Peyer's patch (tissue), 4 donors: Measurements from ENCODE around the gene LTBP4. TPM values are rescaled to one million over a fixed set of nuclear protein-coding genes. Genes with fewer than 3 reads are reported as not detected.

Experiments used
- DNase-seq, 3 donors: peaks; one replicate each; pipeline ENCODE4 v3.0.0-alpha.2; 2017 to 2019
- H3K27ac ChIP-seq, 4 donors: fragments of 200-600 bp; sonication (generic); one replicate each; pipeline ENCODE4 v1.5.1; 2016 to 2019
- H3K27me3 ChIP-seq, 2 donors: fragments of 200-600 bp; sonication (generic); one replicate each; pipeline ENCODE4 v1.5.1; 2019
- H3K36me3 ChIP-seq, 3 donors: fragments of 200-600 bp; sonication (generic); one replicate each; pipeline ENCODE4 v1.5.1; 2016 to 2019
- H3K4me1 ChIP-seq, 4 donors: fragments of 200-600 bp; sonication (generic); one replicate each; pipeline ENCODE4 v1.5.1; 2016 to 2019
- H3K4me3 ChIP-seq, 4 donors: fragments of 200-600 bp; sonication (generic); 1 replicate in 3 of 4; 2 replicates in 1 of 4; pipeline ENCODE4 v1.5.1; 2016 to 2019; ENCODE audit warnings: mild to moderate bottlenecking in 1 of 4
- H3K9me3 ChIP-seq, 4 donors: fragments of 200-600 bp; sonication (generic); one replicate each; pipeline ENCODE4 v1.5.1; 2016 to 2019; ENCODE audit warnings: mild to moderate bottlenecking in 1 of 4
- POLR2A ChIP-seq, 2 donors: fragments of 450-650 bp; IDR thresholded peaks; one replicate each; pipeline ENCODE4 v1.5.1; 2017; ENCODE audit warnings: antibody characterized with exemption in 2 of 2, mild to moderate bottlenecking in 2 of 2, moderate library complexity in 2 of 2
- total RNA-seq, 4 donors: library from RNA; depleted of rRNA; stranded (reverse); fragments of >200 nt; gene quantifications; one replicate each; pipeline ENCODE4 v1.1.0, GENCODE V29; 2016
- TF ChIP-seq, protein P1 (sequence below), 6 experiments: fragments of 450-650 bp in 4 of 6; fragments of 200-600 bp in 2 of 6; sonication (generic) in 1 of 6; IDR thresholded peaks; one replicate each; pipeline ENCODE4 v1.5.1; 2017 to 2019; ENCODE audit warnings: antibody characterized with exemption in 6 of 6, mild to moderate bottlenecking in 3 of 6, moderate library complexity in 1 of 6

LTBP4 gene
- total RNA-seq, 4 donors from 2014 or later: 164 to 484 (median 329) TPM

DNA sequence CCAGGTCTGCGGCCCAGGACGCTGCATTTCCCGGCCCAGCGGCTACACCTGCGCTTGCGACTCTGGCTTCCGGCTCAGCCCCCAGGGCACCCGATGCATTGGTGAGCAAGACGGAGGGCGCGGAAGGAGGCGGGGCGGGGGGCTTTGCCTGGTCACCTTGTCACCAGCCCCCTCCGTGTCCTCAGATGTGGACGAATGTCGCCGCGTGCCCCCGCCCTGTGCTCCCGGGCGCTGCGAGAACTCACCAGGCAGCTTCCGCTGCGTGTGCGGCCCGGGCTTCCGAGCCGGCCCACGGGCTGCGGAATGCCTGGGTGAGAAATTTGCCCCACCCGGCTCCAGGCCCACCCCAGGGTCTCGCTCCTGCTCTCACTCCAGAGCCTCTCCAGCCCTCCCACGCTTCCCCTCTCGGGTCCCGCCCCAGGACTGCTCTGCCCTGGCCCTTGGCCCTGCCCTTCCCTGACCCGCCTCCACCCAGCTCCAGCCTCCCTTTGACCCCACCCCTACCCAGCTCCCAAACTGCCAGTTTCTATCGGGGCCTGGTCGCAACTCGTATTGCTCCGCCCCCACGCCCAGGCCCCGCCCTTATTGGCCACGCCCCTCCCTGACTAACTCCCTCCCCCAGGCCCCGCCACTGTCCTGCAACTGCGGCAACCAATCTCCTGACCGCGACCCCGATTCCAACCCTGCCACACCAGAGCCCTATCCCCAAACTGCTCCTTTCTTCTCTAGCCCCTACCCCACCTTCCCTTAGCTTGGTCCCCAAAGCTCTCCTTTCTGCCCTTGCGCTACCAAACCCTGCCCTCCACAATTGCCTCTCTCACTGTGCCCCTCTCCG lies 8.6 kb downstream of the LTBP4 start:
- H3K27me3 ChIP-seq: no peaks in the 10 kb centered on the region
- H3K4me3 ChIP-seq: peak overlapping the region; percentile 47 to 72 (median 52)
- TF ChIP-seq, protein P1, sequence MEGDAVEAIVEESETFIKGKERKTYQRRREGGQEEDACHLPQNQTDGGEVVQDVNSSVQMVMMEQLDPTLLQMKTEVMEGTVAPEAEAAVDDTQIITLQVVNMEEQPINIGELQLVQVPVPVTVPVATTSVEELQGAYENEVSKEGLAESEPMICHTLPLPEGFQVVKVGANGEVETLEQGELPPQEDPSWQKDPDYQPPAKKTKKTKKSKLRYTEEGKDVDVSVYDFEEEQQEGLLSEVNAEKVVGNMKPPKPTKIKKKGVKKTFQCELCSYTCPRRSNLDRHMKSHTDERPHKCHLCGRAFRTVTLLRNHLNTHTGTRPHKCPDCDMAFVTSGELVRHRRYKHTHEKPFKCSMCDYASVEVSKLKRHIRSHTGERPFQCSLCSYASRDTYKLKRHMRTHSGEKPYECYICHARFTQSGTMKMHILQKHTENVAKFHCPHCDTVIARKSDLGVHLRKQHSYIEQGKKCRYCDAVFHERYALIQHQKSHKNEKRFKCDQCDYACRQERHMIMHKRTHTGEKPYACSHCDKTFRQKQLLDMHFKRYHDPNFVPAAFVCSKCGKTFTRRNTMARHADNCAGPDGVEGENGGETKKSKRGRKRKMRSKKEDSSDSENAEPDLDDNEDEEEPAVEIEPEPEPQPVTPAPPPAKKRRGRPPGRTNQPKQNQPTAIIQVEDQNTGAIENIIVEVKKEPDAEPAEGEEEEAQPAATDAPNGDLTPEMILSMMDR (IDR thresholded peaks at IDR 0.05): no peak
- peak; percentile 79 to 83 for TF ChIP-seq POLR2A (IDR thresholded peaks at IDR 0.05)
- no peaks in the 10 kb centered on the region for H3K36me3 ChIP-seq
- peak; percentile 96 to 98 (median 97) for DNase-seq
- peaks cover 0 to 39% (median 14%) of the 10 kb centered on the region in 4 donors for H3K4me1 ChIP-seq
- H3K27ac ChIP-seq: peak overlapping the region; percentile 85 to 98 (median 87)
- no peaks in the 10 kb centered on the region for H3K9me3 ChIP-seq

DNA sequence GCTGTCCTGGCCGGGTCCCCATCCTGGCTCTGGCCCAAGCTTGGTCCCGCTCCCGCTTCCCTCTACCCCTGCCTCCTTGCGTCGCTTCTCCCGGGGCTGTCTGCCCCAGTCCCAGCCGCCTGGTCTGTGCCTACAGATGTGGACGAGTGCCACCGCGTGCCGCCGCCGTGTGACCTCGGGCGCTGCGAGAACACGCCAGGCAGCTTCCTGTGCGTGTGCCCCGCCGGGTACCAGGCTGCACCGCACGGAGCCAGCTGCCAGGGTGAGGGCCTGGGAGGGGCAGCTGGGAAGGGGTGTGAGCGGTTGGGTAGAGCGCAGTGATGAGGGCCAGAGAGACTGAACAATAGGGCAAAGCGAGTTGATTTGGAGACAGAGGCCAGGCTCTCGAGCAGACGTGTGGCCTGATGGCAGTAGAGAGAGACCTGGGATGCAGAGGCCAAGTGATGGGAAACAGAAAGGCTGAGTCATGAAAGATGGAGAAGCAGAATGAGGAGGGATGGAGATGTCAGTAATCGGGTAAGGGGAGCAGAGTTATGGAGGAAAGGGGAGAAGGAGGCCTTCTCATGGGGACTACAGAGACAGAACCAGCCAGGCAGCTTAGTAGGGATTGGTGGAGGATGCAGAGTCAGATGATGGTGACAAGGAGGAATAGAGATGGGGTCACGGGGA lies 9.4 kb downstream of the LTBP4 start:
- H3K27ac ChIP-seq: peak overlapping the region; percentile 85 to 98 (median 87)
- TF ChIP-seq POLR2A (IDR thresholded peaks at IDR 0.05): no peak
- H3K9me3 ChIP-seq: no peaks in the 10 kb centered on the region
- H3K4me1 ChIP-seq: peaks cover 0 to 33% (median 9%) of the 10 kb centered on the region in 4 donors
- peak overlapping the region; percentile 47 to 72 (median 52) for H3K4me3 ChIP-seq
- H3K36me3 ChIP-seq: no peaks in the 10 kb centered on the region
- H3K27me3 ChIP-seq: no peaks in the 10 kb centered on the region
- DNase-seq: peak; percentile 65 to 80 (median 77)

DNA sequence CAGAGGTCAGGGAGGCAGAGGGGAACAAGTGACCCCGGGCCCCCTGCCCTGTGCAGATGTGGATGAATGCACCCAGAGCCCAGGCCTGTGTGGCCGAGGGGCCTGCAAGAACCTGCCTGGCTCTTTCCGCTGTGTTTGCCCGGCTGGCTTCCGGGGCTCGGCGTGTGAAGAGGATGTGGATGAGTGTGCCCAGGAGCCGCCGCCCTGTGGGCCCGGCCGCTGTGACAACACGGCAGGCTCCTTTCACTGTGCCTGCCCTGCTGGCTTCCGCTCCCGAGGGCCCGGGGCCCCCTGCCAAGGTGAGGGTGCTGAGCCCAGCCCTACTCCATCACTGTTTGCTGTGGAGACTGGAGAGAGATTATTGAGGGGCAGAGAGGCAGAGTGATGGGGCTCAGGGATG lies 9.9 kb downstream of the LTBP4 start:
- H3K4me1 ChIP-seq: peaks cover 0 to 30% (median 7%) of the 10 kb centered on the region in 4 donors
- H3K27me3 ChIP-seq: no peaks in the 10 kb centered on the region
- no peak for TF ChIP-seq POLR2A (IDR thresholded peaks at IDR 0.05)
- TF ChIP-seq, protein P1 (IDR thresholded peaks at IDR 0.05): no peak
- H3K27ac ChIP-seq: peak overlapping the region; percentile 31 to 98 (median 86)
- H3K36me3 ChIP-seq: no peaks in the 10 kb centered on the region
- H3K4me3 ChIP-seq: no peak overlapping the region
- DNase-seq: peak in 2 of 3 donors; percentile 74 to 75
- H3K9me3 ChIP-seq: no peaks in the 10 kb centered on the region

DNA sequence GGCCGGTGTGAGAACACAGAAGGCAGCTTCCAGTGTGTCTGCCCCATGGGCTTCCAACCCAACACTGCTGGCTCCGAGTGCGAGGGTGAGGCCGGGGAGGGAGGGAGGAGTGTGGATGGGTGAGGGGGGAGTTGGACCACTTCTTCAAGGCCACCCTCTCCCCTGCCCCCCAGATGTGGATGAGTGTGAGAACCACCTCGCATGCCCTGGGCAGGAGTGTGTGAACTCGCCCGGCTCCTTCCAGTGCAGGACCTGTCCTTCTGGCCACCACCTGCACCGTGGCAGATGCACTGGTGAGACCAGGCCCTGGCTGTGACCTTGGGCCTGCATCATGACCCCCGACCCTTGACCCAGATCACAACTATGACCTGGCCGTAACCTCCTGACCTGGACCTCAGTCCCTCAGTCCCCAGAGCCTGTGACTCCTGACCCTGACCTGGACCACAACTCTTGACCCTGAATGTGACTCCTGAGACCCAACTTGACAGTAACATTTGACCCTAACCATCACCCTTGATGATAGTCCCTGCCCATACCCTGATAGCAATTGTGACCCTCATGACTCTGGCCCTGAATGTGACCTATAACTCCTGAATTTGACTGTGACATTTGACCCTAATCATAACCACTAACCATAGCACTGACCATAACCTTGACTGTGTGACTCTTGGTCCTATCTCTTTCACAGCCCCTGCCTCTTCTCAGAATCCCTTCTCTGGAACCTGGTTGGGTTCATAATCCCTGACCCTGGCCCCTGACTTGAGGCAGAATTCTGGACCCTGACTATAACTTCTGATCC lies 10.9 kb downstream of the LTBP4 start:
- H3K27ac ChIP-seq: peak overlapping the region in 3 of 4 donors; percentile 31 to 98 (median 89)
- H3K36me3 ChIP-seq: no peaks in the 10 kb centered on the region
- no peak for TF ChIP-seq POLR2A (IDR thresholded peaks at IDR 0.05)
- TF ChIP-seq, protein P1 (IDR thresholded peaks at IDR 0.05): no peak
- H3K4me1 ChIP-seq: peaks cover 0 to 25% (median 5%) of the 10 kb centered on the region in 4 donors
- DNase-seq: no peak
- no peak overlapping the region for H3K4me3 ChIP-seq
- no peaks in the 10 kb centered on the region for H3K9me3 ChIP-seq
- no peaks in the 10 kb centered on the region for H3K27me3 ChIP-seq

DNA sequence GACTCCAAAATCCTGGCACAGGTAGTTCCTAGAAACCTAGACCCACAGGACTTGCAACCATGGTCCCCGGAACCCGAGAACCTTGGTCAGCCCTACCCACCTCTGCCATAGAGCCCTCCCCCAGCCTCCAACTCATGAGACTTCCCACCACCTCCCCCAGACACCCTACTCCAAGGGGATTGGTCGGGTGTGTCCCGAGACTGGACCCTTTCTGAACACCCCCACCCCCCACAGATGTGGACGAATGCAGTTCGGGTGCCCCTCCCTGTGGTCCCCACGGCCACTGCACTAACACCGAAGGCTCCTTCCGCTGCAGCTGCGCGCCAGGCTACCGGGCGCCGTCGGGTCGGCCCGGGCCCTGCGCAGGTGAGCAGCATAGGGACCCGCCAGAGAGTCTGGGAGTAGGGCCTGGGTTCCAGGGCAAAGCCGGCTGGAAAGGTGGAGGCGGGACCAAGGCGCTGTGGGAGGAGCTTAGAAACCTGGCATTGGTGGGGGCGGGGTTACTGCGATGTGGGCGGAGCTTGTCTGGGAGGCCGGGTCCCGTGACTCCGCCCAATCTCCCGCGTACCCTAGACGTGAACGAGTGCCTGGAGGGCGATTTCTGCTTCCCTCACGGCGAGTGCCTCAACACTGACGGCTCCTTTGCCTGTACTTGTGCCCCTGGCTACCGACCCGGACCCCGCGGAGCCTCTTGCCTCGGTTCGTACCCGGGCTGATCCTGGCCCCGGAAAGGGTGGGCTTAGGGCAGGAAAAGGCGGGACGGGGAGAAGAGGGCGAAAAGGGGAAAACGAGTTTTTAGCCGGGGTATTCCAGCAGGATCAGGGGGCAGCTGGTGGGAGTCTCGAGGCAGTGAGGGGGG lies 11.9 kb downstream of the LTBP4 start:
- DNase-seq: peak; percentile 64 to 83 (median 83)
- peaks cover 0 to 18% (median 5%) of the 10 kb centered on the region in 4 donors for H3K4me1 ChIP-seq
- no peaks in the 10 kb centered on the region for H3K27me3 ChIP-seq
- H3K9me3 ChIP-seq: no peaks in the 10 kb centered on the region
- H3K4me3 ChIP-seq: peak overlapping the region; percentile 62 to 83 (median 64)
- TF ChIP-seq, protein P1 (IDR thresholded peaks at IDR 0.05): no peak
- no peak for TF ChIP-seq POLR2A (IDR thresholded peaks at IDR 0.05)
- H3K36me3 ChIP-seq: no peaks in the 10 kb centered on the region
- peak overlapping the region; percentile 81 to 98 (median 90) for H3K27ac ChIP-seq
